Fibroblast of pulmonary artery (primary cell): ENCODE data around the gene ALDH3B1.
A peak's percentile ranks its signal among the peaks of the same experiment; 100 is the strongest.

Source experiments
- DNase-seq: peaks from one replicate; pipeline ENCODE4 v3.0.0-alpha.2; 2010; ENCODE audit warnings: low read depth
- H3K4me3 ChIP-seq: replicated peaks from 2 replicates; pipeline ENCODE4 v1.5.1; 2011; ENCODE audit warnings: low read depth, mild to moderate bottlenecking, control low read depth, low read length, moderate library complexity
- CTCF ChIP-seq: IDR thresholded peaks from 2 replicates; pipeline ENCODE4 v1.5.1; 2011; ENCODE audit warnings: mild to moderate bottlenecking, control low read depth, low read length, inconsistent platforms; ENCODE audit errors: missing control alignments

ALDH3B1 gene

GRCh38 chr11:68012044-68012842 lies 2.1 kb downstream of the ALDH3B1 start:
- DNase-seq: no peak
- TF ChIP-seq CTCF: no peak
- H3K4me3 ChIP-seq: no peak overlapping the region

GRCh38 chr11:68012843-68013610 lies 2.9 kb downstream of the ALDH3B1 start:
- DNase-seq: peak; percentile 96
- no peak for TF ChIP-seq CTCF
- H3K4me3 ChIP-seq: no peak overlapping the region

- TF ChIP-seq CTCF: no peak
- no peak overlapping the region for H3K4me3 ChIP-seq
- no peak for DNase-seq
Measured at GRCh38 chr11:68013611-68014156, 3.6 kb downstream of the ALDH3B1 start.

GRCh38 chr11:68014157-68014946 lies 4.2 kb downstream of the ALDH3B1 start:
- TF ChIP-seq CTCF: no peak
- DNase-seq: peak; percentile 86
- H3K4me3 ChIP-seq: no peak overlapping the region

- TF ChIP-seq CTCF: no peak
- no peak overlapping the region for H3K4me3 ChIP-seq
- DNase-seq: no peak
Measured at GRCh38 chr11:68014947-68015447, 4.9 kb downstream of the ALDH3B1 start.

- no peak overlapping the region for H3K4me3 ChIP-seq
- TF ChIP-seq CTCF: no peak
- DNase-seq: no peak
Measured at GRCh38 chr11:68015467-68015866, 5.3 kb downstream of the ALDH3B1 start.
